Placental epithelial cell (primary cell): ENCODE results near the gene GATD1. TPM values are rescaled to one million over a fixed set of nuclear protein-coding genes. Genes with fewer than 3 reads are reported as not detected.

ENCODE experiments used
- small RNA-seq: library from RNA; depleted of rRNA; stranded (forward); fragments of <200 nt; gene quantifications from one replicate; pipeline ENCODE3, GENCODE V24; 2012
- total RNA-seq: library from RNA; depleted of rRNA; stranded (reverse); fragments of >200 nt; gene quantifications from 2 replicates; pipeline ENCODE4 v1.2.3, GENCODE V29; 2012

The GATD1 gene, protein sequence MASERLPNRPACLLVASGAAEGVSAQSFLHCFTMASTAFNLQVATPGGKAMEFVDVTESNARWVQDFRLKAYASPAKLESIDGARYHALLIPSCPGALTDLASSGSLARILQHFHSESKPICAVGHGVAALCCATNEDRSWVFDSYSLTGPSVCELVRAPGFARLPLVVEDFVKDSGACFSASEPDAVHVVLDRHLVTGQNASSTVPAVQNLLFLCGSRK
- total RNA-seq: 33.0 and 35.1 TPM in 2 replicates

GRCh38 chr11:777288-778255, at the start of gene GATD1:
Gene GATD1, minus strand, starts transcription at chr11:777487. Its CDS starts 25 bp downstream, at chr11:777462.

GRCh38 chr11:818396-819128, 41.3 kb upstream of the GATD1 start, which contains the start of gene PNPLA2:
Gene PNPLA2, plus strand, starts transcription at chr11:818914. Its CDS starts 805 bp downstream, at chr11:819719.

DNA sequence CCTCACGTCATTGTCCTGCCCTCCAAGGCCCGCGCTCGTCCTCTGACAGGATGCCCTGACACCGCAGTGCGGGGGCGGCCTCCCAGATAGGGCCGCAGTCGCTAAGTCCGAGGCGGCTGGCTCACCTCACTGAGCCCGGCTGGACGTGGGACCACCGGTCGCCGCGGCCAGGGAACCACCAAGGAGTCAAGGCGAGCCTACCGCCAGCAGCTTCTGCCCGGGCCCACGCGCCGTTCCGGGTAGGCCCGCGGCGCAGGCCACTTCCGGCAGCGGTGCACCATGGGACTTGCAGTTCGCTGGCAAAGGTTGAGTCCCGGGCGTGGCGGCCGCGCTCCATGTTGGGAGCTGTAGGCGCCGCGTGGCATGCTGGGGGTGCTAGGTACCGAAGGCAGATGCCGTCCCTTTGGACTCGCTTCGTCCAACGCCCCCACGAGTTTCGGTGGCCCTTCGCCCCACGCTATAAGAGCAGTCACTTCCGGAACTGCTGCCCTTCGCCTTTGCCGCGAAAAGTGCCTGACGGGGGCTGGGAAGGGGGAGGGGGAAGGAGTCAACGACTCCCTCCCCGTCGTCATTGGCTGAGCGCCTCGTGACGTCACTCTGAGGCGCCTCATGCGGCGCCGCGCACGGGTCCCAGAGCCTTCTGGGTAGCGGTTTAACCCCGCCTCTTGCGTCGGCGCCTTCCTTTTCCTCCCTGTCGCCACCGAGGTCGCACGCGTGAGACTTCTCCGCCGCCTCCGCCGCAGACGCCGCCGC, 32.2 kb upstream of the GATD1 start, which contains the start of gene RPLP2:
TSS of gene RPLP2 (plus strand) at position 681 of the 753 bp plus-strand sequence. CDS start 268 bp downstream, outside the sequence.

GRCh38 chr11:798093-798713, 20.9 kb upstream of the GATD1 start, which contains the start of gene SLC25A22:
Gene SLC25A22, minus strand, starts transcription at chr11:798281. Its CDS starts 3,275 bp downstream, at chr11:795006.

GRCh38 chr11:789943-790342, 12.7 kb upstream of the GATD1 start, which contains the start of gene CEND1:
Gene CEND1, minus strand, starts transcription at chr11:790090. Its CDS starts 1,514 bp downstream, at chr11:788576.

DNA sequence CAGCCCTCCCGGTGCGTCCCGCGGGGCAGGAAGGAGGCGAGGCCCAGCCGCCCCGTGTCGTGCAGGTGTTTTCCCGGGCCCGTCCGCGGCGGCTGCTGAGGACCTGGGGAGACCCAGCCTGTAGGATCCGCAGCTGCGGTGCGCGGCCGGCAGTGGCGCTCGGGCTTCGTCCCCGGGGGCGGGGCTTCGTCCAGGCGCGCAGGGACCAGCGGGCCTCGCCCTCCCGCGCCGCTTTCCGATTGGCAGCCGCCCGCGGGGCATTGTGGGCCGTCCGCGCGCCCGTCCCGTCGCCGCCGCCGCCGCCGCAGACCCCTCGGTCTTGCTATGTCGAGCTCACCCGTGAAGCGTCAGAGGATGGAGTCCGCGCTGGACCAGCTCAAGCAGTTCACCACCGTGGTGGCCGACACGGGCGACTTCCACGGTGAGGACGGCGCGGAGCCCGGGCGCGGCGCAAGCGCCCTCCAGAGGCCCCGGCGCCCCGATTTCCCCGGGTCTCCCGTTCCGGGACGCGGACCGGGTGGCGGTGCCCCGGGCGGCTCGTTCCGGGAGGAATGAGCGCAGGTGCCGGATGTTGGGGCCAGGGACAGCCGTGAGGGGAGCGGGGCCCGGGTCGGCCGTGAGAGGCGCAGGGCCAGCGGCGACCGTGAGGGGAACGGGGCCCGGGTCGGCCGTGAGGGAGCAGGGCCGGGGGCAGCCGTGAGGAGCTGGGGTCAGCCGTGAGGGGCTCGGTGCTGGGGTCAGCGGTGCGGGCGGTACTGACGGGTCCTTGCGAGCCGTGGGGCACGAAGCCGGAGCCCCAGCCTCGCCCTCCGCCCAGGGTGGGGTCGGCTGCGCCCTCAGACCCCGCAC, 29.9 kb downstream of the GATD1 start, which contains the start of gene TALDO1:
TSS of gene TALDO1 (plus strand) at position 307 of the 849 bp plus-strand sequence. CDS start at position 325, 18 bp downstream.

Small RNA genes within 50 kb of the gene (small RNA-seq; reads per million reads assigned to genes)
- not detected for gene SNORA52

Other genes with a start within 250 kb of the GATD1 start
- 22.0 and 36.9 TPM in 2 replicates for gene HRAS, start 241.9 kb downstream of the GATD1 start, total RNA-seq
- 0.22 and 1.6 TPM in 2 replicates for gene LRRC56, start 240.0 kb downstream of the GATD1 start, total RNA-seq
- gene LMNTD2, start 216.7 kb downstream of the GATD1 start, total RNA-seq: 3.3 and 10.6 TPM in 2 replicates
- 53.0 and 66.8 TPM in 2 replicates for gene RASSF7, start 216.5 kb downstream of the GATD1 start, total RNA-seq
- gene PHRF1, start 201.0 kb downstream of the GATD1 start, total RNA-seq: 32.5 and 38.1 TPM in 2 replicates
- gene IRF7, start 161.5 kb downstream of the GATD1 start, total RNA-seq: 5.1 and 8.0 TPM in 2 replicates
- gene CDHR5, start 152.5 kb downstream of the GATD1 start, total RNA-seq: not detected in 2 replicates
- not detected in 2 replicates for gene SCT, start 150.3 kb downstream of the GATD1 start, total RNA-seq
- gene DRD4, start 140.2 kb downstream of the GATD1 start, total RNA-seq: not detected in 2 replicates
- gene DEAF1, start 82.3 kb downstream of the GATD1 start, total RNA-seq: 16.4 and 21.6 TPM in 2 replicates
- 8.2 and 18.8 TPM in 2 replicates for gene TMEM80, start 81.7 kb downstream of the GATD1 start, total RNA-seq
- gene EPS8L2, start 71.3 kb downstream of the GATD1 start, total RNA-seq: 258 and 411 TPM in 2 replicates
- gene TALDO1, start 30.0 kb downstream of the GATD1 start, total RNA-seq: 111 and 190 TPM in 2 replicates
- not detected in 2 replicates for gene CEND1, start 12.6 kb upstream of the GATD1 start, total RNA-seq
- 11.4 and 15.2 TPM in 2 replicates for gene SLC25A22, start 20.8 kb upstream of the GATD1 start, total RNA-seq
- 11.8 and 12.8 TPM in 2 replicates for gene PIDD1, start 27.7 kb upstream of the GATD1 start, total RNA-seq
- gene RPLP2, start 32.5 kb upstream of the GATD1 start, total RNA-seq: 151 and 607 TPM in 2 replicates
- 25.8 and 26.7 TPM in 2 replicates for gene PNPLA2, start 41.4 kb upstream of the GATD1 start, total RNA-seq
- 1.2 and 1.6 TPM in 2 replicates for gene CRACR2B, start 50.4 kb upstream of the GATD1 start, total RNA-seq
- gene CD151, start 55.5 kb upstream of the GATD1 start, total RNA-seq: 185 and 598 TPM in 2 replicates
- gene POLR2L, start 65.0 kb upstream of the GATD1 start, total RNA-seq: 60.5 and 91.2 TPM in 2 replicates
- 30.2 and 88.0 TPM in 2 replicates for gene TSPAN4, start 65.4 kb upstream of the GATD1 start, total RNA-seq
- 43.6 and 52.9 TPM in 2 replicates for gene CHID1, start 133.3 kb upstream of the GATD1 start, total RNA-seq
- 73.9 and 81.3 TPM in 2 replicates for gene AP2A2, start 148.4 kb upstream of the GATD1 start, total RNA-seq